K562 (cell line): ENCODE measurements around the gene FAM234B.

ENCODE experiments used
- CTCF ChIP-seq, 3 experiments: IDR thresholded peaks in 2 of 3; conservative IDR thresholded peaks in 1 of 3; 2 replicates each; pipeline ENCODE4 v1.5.1; 2011 to 2012; ENCODE audit warnings: low read length in 3 of 3, mild to moderate bottlenecking in 3 of 3, control low read depth in 2 of 3, improper control_type of control experiment in 1 of 3, inconsistent platforms in 1 of 3, low read depth in 1 of 3, mixed read lengths in 1 of 3, moderate library complexity in 1 of 3; ENCODE audit not compliant: insufficient read depth in 2 of 3
- FOS ChIP-seq: IDR thresholded peaks from 3 replicates; pipeline ENCODE4 v1.6.1; 2011; ENCODE audit not compliant: insufficient read length; ENCODE audit errors: extremely low read depth
- ZBTB26 ChIP-seq: fragments of 450-650 bp; formaldehyde crosslinking; IDR thresholded peaks from 2 replicates; pipeline ENCODE4 v1.4.0; 2022; ENCODE audit warnings: missing genetic modification characterization
- ZNF324 ChIP-seq: fragments of 250-450 bp; sonication (Bioruptor Pico); IDR thresholded peaks from 2 replicates; pipeline ENCODE4 v1.4.0; 2020; ENCODE audit warnings: mild to moderate bottlenecking

GRCh38 chr12:13004361-13004760, 39.8 kb upstream of the FAM234B start:
- no peak for TF ChIP-seq ZBTB26 (CRISPR knock-in tag)
- TF ChIP-seq ZNF324 (CRISPR knock-in tag) = no peak
- TF ChIP-seq CTCF (IDR thresholded peaks at IDR 0.05 in 2 of 3, conservative IDR thresholded peaks at IDR 0.05 in 1 of 3; ENCODE audit: insufficient read depth in 2 of 3, low read depth in 1 of 3, low read length in 3 of 3) = no peak
- no peak for TF ChIP-seq FOS
